Measurements from ENCODE around the gene VAPA.
"Not testable (repeated sequence)": the region's sequence is repeated elsewhere in the genome, so short reads cannot be mapped to it uniquely, and the experiment has no call there.

VAPA gene

DNA sequence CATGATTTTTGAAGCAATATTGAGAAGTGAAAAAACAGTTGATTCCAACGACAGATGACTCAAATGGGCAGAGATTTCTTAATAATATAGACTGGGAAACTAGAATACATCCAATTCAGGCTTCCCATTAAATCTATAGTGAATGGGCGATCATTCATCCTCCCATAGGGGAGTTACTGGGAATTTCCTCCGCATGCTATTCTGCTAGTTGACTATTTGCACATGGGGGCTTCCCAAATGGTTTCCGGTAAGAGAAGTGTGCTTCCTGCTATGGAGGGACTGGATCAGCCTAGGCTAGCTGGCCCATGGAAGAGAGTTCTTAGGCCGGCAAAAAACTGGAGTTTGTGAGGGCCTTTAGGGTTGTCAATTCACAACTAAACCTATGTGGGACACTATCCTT, 2.6 kb upstream of the VAPA start:
- H3K4me3 ChIP-seq (ENCODE audit: low read depth, low read length), result no peak overlapping the region

GRCh38 chr18:9912285-9912684, 1.5 kb upstream of the VAPA start:
- H3K4me3 ChIP-seq (ENCODE audit: low read depth, low read length); DNase-seq (ENCODE audit: low read depth): not testable (repeated sequence)

More for the DNA sequence above, 2.6 kb upstream of the VAPA start:
- DNase-seq (ENCODE audit: low read depth), result no peak

- DNase-seq (ENCODE audit: low read depth), result no peak
- H3K4me3 ChIP-seq (ENCODE audit: low read depth, low read length), result peak overlapping the region; percentile 84
These were observed 678 bp upstream of the VAPA start for GRCh38 chr18:9913151-9913525.

GRCh38 chr18:9914334-9914583, 443 bp downstream of the VAPA start:
- H3K4me3 ChIP-seq (ENCODE audit: low read depth, low read length), result peak overlapping the region; percentile 84
- DNase-seq (ENCODE audit: low read depth), result no peak

- peak overlapping the region; percentile 84 for H3K4me3 ChIP-seq (ENCODE audit: low read depth, low read length)
- DNase-seq (ENCODE audit: low read depth), result no peak
These were observed 921 bp downstream of the VAPA start for GRCh38 chr18:9914584-9915290.

- DNase-seq (ENCODE audit: low read depth), result no peak
- H3K4me3 ChIP-seq (ENCODE audit: low read depth, low read length), result peak overlapping the region; percentile 84
These were observed 1.7 kb downstream of the VAPA start for GRCh38 chr18:9915291-9916076.

- H3K4me3 ChIP-seq (ENCODE audit: low read depth, low read length), result peak overlapping the region; percentile 84
- DNase-seq (ENCODE audit: low read depth), result no peak
These were observed 2.3 kb downstream of the VAPA start for GRCh38 chr18:9916077-9916639.

DNA sequence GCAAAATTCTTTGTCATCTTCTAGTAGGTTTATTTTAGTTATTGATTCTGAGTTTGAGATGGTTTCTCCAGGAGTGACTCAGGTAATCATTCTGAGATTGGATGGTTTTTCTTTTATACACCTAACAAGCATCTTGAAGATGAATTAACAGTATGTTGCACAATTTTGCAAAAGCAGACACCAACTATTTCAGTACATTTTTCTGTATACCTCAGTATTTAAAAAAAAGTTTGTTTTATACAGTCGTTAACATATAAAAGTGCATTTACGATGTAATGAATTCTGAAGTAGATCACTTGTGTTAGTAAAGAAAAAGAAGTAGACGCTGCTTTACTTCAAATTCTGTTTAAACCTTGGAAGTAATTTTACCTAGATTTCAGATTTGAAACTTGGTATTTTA, 3.0 kb downstream of the VAPA start:
- no peak for DNase-seq (ENCODE audit: low read depth)
- no peak overlapping the region for H3K4me3 ChIP-seq (ENCODE audit: low read depth, low read length)

DNA sequence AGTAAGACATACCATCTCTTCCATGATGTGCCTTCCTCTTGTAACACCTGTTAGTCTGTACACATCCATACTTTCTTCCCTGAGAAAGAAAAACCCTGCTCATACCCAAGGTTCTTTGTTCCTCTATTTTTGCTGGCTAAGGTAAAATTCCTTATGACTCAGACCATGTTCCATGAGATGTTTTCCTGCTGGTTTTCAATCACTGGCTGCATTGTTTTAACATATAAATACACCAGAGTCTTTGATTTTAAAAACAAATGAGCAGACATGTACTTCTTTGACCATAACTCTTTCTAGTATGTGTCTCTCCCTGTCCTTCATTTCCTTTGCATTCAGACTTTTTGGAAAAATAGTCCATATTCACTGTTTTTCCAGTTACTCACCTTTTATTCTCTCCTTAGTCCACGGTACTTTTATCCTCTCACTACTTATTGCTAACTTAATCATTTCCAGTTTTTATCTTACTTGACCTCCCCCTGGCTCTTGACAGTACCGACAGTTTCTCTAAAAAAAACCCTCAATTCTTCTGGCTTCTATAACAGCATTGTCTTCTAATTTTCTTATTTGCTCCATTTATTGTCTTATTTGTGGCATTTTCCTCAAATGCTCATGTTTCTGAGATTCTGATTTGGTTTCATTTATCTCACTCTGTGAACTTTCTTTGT, 4.3 kb downstream of the VAPA start:
- no peak for DNase-seq (ENCODE audit: low read depth)
- H3K4me3 ChIP-seq (ENCODE audit: low read depth, low read length), result no peak overlapping the region

- DNase-seq (ENCODE audit: low read depth), result no peak
- no peak overlapping the region for H3K4me3 ChIP-seq (ENCODE audit: low read depth, low read length)
These were observed 5.9 kb downstream of the VAPA start for GRCh38 chr18:9919564-9920232.

DNA sequence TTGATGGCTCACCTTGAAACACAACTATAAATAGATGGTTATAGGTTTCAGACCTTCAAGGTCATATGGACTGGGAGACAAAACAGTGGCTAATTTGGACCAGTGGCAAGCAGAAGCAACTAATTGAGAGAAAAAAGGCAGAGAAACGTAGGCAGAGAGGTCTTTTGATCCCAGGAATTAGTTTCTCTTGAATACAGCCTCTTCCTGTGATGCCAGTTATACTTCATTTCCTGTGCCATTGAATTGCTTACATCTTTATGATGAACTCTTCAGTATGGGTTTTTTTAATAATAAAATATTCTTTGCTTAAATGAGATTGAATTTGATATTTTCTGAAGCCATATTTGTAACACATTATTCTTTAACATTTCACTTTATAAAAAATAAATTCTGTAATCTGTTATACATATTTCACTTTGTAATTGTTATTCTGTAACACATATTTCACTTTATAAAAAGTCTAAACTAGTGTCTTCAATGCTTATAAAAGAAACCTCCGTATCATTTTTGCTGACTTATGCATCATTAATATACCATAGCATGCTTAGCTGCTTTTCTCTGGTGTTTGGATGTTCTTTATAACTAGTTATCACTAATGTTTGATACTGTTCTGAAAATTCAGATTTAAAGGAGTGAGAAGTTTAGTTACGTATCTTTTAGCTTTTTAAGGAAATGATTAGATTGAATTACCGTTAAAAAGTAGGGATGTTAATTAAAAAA, 8.9 kb downstream of the VAPA start:
- no peak overlapping the region for H3K4me3 ChIP-seq (ENCODE audit: low read depth, low read length)
- no peak for DNase-seq (ENCODE audit: low read depth)

DNA sequence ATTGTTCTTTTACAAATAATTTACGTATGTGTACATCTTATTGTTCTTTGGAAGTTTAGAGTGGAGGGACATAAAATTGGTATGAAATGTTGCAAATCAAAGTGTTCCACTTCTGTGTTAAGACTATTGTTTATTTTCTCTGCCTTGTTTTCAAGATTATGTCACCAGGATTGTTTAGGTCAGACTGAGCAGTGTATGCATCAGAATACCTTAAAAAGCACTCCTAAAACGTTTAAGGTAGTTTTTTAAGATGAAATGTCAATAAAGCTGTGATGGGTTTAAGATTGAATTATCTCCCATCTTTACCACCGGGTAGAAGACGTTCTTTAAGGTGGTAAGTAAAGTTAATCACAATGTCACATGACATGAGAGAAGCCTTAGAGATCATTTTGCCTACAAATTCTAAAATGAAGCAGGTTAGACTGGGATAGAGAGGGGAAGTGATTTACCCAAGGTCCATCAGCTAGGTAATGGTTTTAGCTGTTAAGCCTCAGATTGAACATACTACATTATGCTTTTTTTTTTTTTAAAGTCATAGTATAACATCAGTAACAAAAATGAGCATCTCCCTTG, 10.6 kb downstream of the VAPA start:
- no peak overlapping the region for H3K4me3 ChIP-seq (ENCODE audit: low read depth, low read length)
- DNase-seq (ENCODE audit: low read depth), result no peak

DNA sequence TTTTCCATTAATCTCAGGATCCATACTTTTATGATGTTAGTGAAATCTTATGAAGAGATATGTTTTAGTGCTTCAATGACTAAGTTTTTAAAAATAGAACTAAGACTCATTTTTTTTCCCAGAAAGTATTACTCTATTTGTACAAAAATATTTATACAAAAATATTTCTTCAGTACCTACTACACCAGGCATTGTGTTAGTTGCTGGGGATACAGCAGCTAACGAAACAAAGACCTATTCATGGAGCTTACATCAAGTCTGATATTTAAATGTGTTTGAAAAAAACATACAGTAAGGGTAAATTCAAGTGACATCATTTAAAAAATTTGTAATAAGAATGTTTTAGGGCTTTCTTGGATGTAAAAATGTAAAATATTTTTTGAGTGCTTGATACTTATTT, 11.6 kb downstream of the VAPA start:
- no peak overlapping the region for H3K4me3 ChIP-seq (ENCODE audit: low read depth, low read length)
- DNase-seq (ENCODE audit: low read depth), result no peak

DNA sequence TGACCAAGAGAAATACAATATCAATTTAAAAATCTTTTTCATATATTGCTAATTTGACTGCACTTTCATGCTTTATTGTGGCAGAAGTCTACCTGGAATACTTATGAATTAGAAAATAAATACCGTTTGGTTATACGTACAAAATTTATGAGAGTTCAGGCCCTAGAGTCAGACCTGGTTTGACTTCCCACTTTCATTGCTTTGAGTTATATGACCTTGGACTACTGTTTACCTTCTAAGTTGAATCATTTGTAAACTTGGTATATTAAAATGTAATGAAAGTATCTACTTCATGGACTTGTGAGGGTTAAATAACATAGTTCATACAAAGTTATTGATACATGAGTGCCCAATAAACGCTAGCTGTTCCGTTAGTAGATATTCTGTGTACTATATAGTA, 12.0 kb downstream of the VAPA start:
- no peak for DNase-seq (ENCODE audit: low read depth)
- H3K4me3 ChIP-seq (ENCODE audit: low read depth, low read length), result no peak overlapping the region

- H3K4me3 ChIP-seq (ENCODE audit: low read depth, low read length), result no peak overlapping the region
- DNase-seq (ENCODE audit: low read depth), result no peak
These were observed 12.5 kb downstream of the VAPA start for GRCh38 chr18:9926223-9926894.

DNA sequence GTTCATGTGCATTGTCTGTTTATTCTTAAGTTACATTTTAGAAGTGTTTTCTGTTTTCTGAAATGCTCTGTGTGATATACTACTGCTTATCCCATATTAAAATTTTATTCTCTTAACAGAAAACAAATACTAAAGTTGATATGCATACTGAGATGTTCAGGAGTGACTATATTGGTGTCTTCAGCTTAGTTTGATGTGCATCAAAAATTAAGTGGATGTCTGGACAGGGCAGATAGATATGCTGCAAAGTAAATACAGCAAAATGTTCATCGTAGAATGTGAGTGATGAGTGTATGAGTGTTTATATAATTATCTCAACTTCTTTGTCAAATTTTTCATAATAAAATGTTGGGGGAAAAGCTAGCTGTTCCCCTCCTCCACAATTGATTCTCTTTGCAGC, 13.2 kb downstream of the VAPA start:
- DNase-seq (ENCODE audit: low read depth), result no peak
- no peak overlapping the region for H3K4me3 ChIP-seq (ENCODE audit: low read depth, low read length)

DNA sequence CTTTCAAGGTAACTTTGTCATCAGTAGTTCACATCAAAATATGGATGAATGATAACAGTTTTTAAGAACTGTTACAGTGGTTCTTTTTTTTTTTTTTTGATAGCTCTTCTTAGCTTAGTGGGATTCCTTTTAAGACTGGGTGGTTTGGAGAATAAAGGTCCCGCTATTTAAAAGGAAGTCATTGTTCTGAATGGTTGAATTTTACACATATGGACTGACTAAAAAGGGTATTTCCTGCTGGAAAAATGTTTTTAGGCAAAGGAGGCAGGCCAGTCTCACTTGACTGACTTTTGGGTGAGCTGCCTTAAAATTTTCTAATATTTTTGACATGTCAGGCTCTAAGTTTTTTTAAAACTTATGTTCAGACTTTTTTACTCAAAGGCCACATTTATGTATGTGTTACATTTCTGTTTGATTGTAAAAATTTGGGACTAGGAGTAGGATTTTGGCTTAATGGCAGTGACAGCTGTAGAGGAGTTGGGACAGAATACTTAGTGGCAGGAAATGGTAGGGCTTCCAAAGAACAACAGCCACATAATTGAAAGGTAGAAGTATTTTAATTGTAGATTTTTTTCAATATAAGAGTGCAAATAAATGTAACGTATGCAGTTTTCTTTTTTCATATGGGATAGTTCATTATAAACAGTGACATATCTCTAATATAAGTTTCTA, 13.7 kb downstream of the VAPA start:
- H3K4me3 ChIP-seq (ENCODE audit: low read depth, low read length), result no peak overlapping the region
- no peak for DNase-seq (ENCODE audit: low read depth)

DNA sequence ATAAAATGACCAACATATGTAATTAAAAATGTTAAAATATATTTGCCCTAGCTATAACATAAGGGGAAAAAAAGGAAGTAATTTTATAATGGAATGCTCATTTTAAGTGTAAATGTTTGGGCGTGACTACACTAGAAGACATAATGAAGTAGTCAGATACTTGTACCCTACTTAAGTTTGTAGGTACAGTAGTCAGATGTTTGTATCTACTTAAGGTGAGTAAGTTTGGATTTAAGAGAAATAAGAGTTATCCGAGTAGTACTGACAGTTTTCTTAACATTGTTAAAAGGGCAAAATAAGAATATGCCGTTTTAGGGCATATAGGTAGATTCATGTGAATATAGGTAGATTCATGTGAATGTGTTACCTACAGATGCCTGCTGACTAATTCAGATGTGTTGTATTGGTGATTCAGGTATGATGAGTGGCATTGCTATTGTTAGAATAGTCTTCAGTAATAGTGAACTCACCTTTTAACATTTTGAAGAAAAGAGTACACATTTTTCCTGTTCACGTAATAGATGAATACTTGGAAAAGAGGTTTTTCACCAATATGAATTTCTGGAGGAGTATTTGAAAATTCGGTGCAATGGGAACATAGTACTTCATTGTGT, 14.9 kb downstream of the VAPA start:
- DNase-seq (ENCODE audit: low read depth), result no peak
- no peak overlapping the region for H3K4me3 ChIP-seq (ENCODE audit: low read depth, low read length)
